HCT116 (cell line): Measurements from ENCODE around the gene CXorf49B. TPM values are rescaled to one million over a fixed set of nuclear protein-coding genes. Genes with fewer than 3 reads are reported as not detected.
"Not testable (repeated sequence)": the region's sequence is repeated elsewhere in the genome, so short reads cannot be mapped to it uniquely, and the experiment has no call there.

ENCODE experiments used
- ATAC-seq: fragments of 200-7000 bp; cut with Tn5 transposase; 2 replicates; pipeline ENCODE4 v1.9.1; 2020; ENCODE audit warnings: mild to moderate bottlenecking, moderate library complexity
- BruUV-seq: library from RNA; stranded (reverse); fragments of 400-500 nt; replicated peaks from 2 replicates; lab custom pipeline; 2021; lab: Mats Ljungman, UMichigan
- CTCF ChIA-PET: fragments of 300-600 bp; sonication (Branson Sonifier 250); formaldehyde crosslinking; loops from one replicate; lab custom pipeline; 2021; ENCODE audit warnings: antibody characterized with exemption; lab: Charles Lee
- POLR2A ChIA-PET: fragments of 300-600, 350-600 bp; sonication (Branson Sonifier 250); formaldehyde crosslinking; loops from one replicate; lab custom pipeline; 2021; ENCODE audit warnings: antibody characterized with exemption; lab: Charles Lee
- RAD21 ChIA-PET, 2 experiments: fragments of 300-600 bp; sonication (Branson Sonifier 250); formaldehyde crosslinking; loops; one replicate each; lab custom pipeline; 2023; ENCODE audit warnings: low total read pairs in 2 of 2; ENCODE audit not compliant: uncharacterized antibody in 2 of 2, unreplicated experiment in 2 of 2, low non-redundant PET in 1 of 2; lab: Charles Lee
- DNase-seq: peaks from one replicate; pipeline ENCODE4 v3.0.0-alpha.2; 2010; ENCODE audit warnings: low read depth, low spot score
- H2AFZ ChIP-seq: fragments of 200-600 bp; shearing (Covaris generic), sonication (generic); 2 replicates; pipeline ENCODE4 v1.6.1; 2017; ENCODE audit warnings: low read depth, mixed run types, mixed read lengths, antibody characterized with exemption, low read length; ENCODE audit not compliant: poor library complexity, severe bottlenecking
- H3K27ac ChIP-seq: 2 replicates; pipeline ENCODE4 v1.5.1; 2012; ENCODE audit warnings: low read depth, low read length
- H3K27me3 ChIP-seq: fragments of 200-600 bp; sonication (generic); 2 replicates; pipeline ENCODE4 v1.6.1; 2016; ENCODE audit warnings: mixed run types, low read length, mixed read lengths; ENCODE audit not compliant: insufficient read depth
- H3K36me3 ChIP-seq, 2 experiments: fragments of 200-500 bp in 1 of 2; fragments of 200-600 bp in 1 of 2; sonication (Bioruptor generic) in 1 of 2; sonication (generic) in 1 of 2; 2 replicates each; pipeline versions ENCODE4 v1.5.1 to v1.6.1; 2014 to 2016; ENCODE audit warnings: low read length in 2 of 2, inconsistent platforms in 1 of 2, mixed read lengths in 1 of 2, mixed run types in 1 of 2; ENCODE audit not compliant: insufficient read depth in 2 of 2, control insufficient read depth in 1 of 2
- H3K4me1 ChIP-seq, 2 experiments: fragments of 200-600 bp in 1 of 2; sonication (generic) in 1 of 2; 2 replicates each; pipeline versions ENCODE4 v1.5.1 to v1.6.1; 2012 to 2017; ENCODE audit warnings: low read length in 2 of 2, inconsistent platforms in 1 of 2, mild to moderate bottlenecking in 1 of 2, mixed read lengths in 1 of 2, mixed run types in 1 of 2, moderate library complexity in 1 of 2; ENCODE audit not compliant: insufficient read depth in 2 of 2, control insufficient read depth in 1 of 2
- H3K4me2 ChIP-seq: fragments of 200-600 bp; sonication (generic); 2 replicates; pipeline ENCODE4 v1.6.1; 2017; ENCODE audit warnings: mixed run types, low read length, mixed read lengths
- H3K4me3 ChIP-seq, 2 experiments: fragments of 200-600 bp in 1 of 2; sonication (generic) in 1 of 2; replicated peaks in 1 of 2; 2 replicates each; pipeline ENCODE4 v1.5.1; 2011 to 2016; ENCODE audit warnings: low read length in 2 of 2, control low read depth in 1 of 2, low read depth in 1 of 2, mild to moderate bottlenecking in 1 of 2, mixed read lengths in 1 of 2, mixed run types in 1 of 2
- H3K79me2 ChIP-seq: fragments of 200-600 bp; sonication (generic); 2 replicates; pipeline ENCODE4 v1.6.1; 2017; ENCODE audit warnings: mild to moderate bottlenecking, mixed run types, low read length, moderate library complexity, mixed read lengths; ENCODE audit not compliant: insufficient read depth
- H3K9ac ChIP-seq: fragments of 200-600 bp; sonication (generic); 2 replicates; pipeline ENCODE4 v1.6.1; 2016; ENCODE audit warnings: low read length, mixed read lengths
- H3K9me2 ChIP-seq: fragments of 200-600 bp; sonication (generic), shearing (Covaris generic); 2 replicates; pipeline ENCODE4 v1.6.1; 2017; ENCODE audit warnings: mixed run types, mild to moderate bottlenecking, moderate library complexity; ENCODE audit not compliant: insufficient read depth
- H3K9me3 ChIP-seq, 2 experiments: fragments of 200-500 bp in 1 of 2; fragments of 200-600 bp in 1 of 2; sonication (Bioruptor generic) in 1 of 2; sonication (generic) in 1 of 2; 2 replicates each; pipeline ENCODE4 v1.6.1; 2014 to 2017; ENCODE audit warnings: low read length in 2 of 2, mixed read lengths in 2 of 2, inconsistent platforms in 1 of 2, low read depth in 1 of 2, mild to moderate bottlenecking in 1 of 2, mixed run types in 1 of 2, moderate library complexity in 1 of 2; ENCODE audit not compliant: control insufficient read depth in 1 of 2, insufficient read depth in 1 of 2
- H4K20me1 ChIP-seq: fragments of 200-600 bp; sonication (generic), shearing (Covaris generic); 2 replicates; pipeline ENCODE4 v1.6.1; 2017; ENCODE audit warnings: mixed run types, mild to moderate bottlenecking, moderate library complexity; ENCODE audit not compliant: insufficient read depth
- CTCF ChIP-seq, 3 experiments: fragments of 200-600 bp in 1 of 3; sonication (generic) in 1 of 3; IDR thresholded peaks in 2 of 3; conservative IDR thresholded peaks in 1 of 3; 2 replicates each; pipeline ENCODE4 v1.5.1; 2012 to 2017; ENCODE audit warnings: low read depth in 2 of 3, low read length in 2 of 3, antibody characterized with exemption in 1 of 3, borderline replicate concordance in 1 of 3, control low read depth in 1 of 3, mild to moderate bottlenecking in 1 of 3, mixed read lengths in 1 of 3, mixed run types in 1 of 3, moderate library complexity in 1 of 3; ENCODE audit not compliant: insufficient read depth in 1 of 3
- ELF1 ChIP-seq: IDR thresholded peaks from 2 replicates; pipeline ENCODE4 v1.6.1; 2012; ENCODE audit warnings: low read depth, borderline replicate concordance
- POLR2A ChIP-seq: IDR thresholded peaks from 2 replicates; pipeline ENCODE4 v1.7.0; 2011; ENCODE audit warnings: borderline replicate concordance; ENCODE audit not compliant: insufficient read depth, insufficient read length; ENCODE audit errors: extremely low read depth
- SRF ChIP-seq: IDR thresholded peaks from 2 replicates; pipeline ENCODE4 v1.6.1; 2012; ENCODE audit warnings: low read depth
- TCF7L2 ChIP-seq: IDR thresholded peaks from 2 replicates; pipeline ENCODE4 v1.7.0; 2011; ENCODE audit warnings: borderline replicate concordance, inconsistent platforms; ENCODE audit not compliant: insufficient read depth, insufficient read length; ENCODE audit errors: extremely low read depth
- intact Hi-C: fragments of 100-400 bp; cut with micrococcal nuclease; formaldehyde crosslinking; loops from 2 replicates; pipeline ENCODE4 v1.10.0; 2022
- total RNA-seq: library from RNA; stranded (reverse); gene quantifications from one replicate; pipeline ENCODE4 v1.2.1, GENCODE V29; 2021; ENCODE audit not compliant: unreplicated experiment
- TF ChIP-seq, protein P1 (sequence below): IDR thresholded peaks from 2 replicates; pipeline ENCODE4 v1.6.1; 2012

Gene CXorf49B
- total RNA-seq, 1 experiment from 2014 or later: not detected

DNA sequence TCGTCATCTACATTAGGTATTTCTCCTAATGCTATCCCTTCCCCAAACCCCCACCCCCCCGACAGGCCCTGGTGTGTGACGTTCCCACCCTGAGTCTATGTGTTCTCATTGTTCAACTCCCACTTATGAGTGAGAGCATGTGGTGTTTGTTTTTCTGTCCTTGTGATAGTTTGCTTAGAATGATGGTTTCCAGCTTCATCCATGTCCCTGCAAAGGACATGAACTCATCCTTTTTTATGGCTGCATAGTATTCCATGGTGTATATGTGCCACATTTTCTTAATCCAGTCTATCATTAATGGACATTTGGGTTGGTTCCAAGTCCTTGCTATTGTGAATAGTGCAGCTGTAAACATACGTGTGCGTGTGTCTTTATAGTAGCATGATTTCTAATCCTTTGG lies 43.3 kb downstream of the CXorf49B start:
- H3K9ac ChIP-seq, H3K36me3 ChIP-seq, H3K27me3 ChIP-seq, POLR2A ChIA-PET, H3K4me1 ChIP-seq, H3K27ac ChIP-seq, BruUV-seq, ATAC-seq, intact Hi-C loops, H3K9me2 ChIP-seq, RAD21 ChIA-PET, DNase-seq, H3K79me2 ChIP-seq, CTCF ChIA-PET, H4K20me1 ChIP-seq, H3K4me2 ChIP-seq, H2AFZ ChIP-seq, H3K4me3 ChIP-seq, H3K9me3 ChIP-seq: not testable (repeated sequence)

DNA sequence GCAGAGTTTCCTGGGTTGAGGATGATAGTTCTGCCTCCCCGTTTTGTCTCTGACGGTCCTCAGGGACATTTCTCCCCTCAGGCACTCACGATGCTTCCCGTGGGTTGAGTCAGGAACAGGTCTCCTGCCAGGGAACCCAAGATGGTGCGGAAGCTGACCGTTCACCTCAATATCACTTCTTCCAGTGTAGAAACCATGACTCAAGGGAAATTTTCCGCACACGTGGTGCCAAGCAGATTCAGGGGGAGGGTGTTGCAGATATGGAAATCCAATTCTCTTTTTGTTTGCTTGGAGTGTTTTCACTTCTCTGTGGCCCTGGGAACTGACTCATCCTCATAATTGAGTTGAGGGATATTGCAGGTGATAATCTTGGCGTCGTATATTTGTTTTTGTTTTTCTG lies 46.7 kb downstream of the CXorf49B start:
- H3K27ac ChIP-seq: no peak overlapping the region

More for the DNA sequence above, 46.7 kb downstream of the CXorf49B start:
- no peaks in the 10 kb centered on the region for H3K4me1 ChIP-seq
- no peak for DNase-seq
- TF ChIP-seq TCF7L2 (no peak), ELF1 (no peak), CTCF (IDR thresholded peaks at IDR 0.05 in 2 of 3, conservative IDR thresholded peaks at IDR 0.05 in 1 of 3; ENCODE audit: borderline replicate concordance in 1 of 3, insufficient read depth in 1 of 3, low read depth in 2 of 3, low read length in 2 of 3) (no peak), POLR2A (no peak), SRF (no peak)
- TF ChIP-seq, protein P1, sequence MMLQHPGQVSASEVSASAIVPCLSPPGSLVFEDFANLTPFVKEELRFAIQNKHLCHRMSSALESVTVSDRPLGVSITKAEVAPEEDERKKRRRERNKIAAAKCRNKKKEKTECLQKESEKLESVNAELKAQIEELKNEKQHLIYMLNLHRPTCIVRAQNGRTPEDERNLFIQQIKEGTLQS: no peak
- no peaks in the 10 kb centered on the region for H3K9me3 ChIP-seq
- no peaks in the 10 kb centered on the region for H3K9me2 ChIP-seq
- H3K79me2 ChIP-seq: no peaks in the 10 kb centered on the region
- ChIA-PET POLR2A (no interaction called here), RAD21 (no interaction called here), CTCF (no interaction called here)
- BruUV-seq: no TSS peak
- no peak for ATAC-seq
- no peak overlapping the region for H3K9ac ChIP-seq
- intact Hi-C loops: no loop called here
- no peaks in the 10 kb centered on the region for H4K20me1 ChIP-seq
- no peak overlapping the region for H3K4me3 ChIP-seq
- no peaks in the 10 kb centered on the region for H3K27me3 ChIP-seq
- H3K4me2 ChIP-seq: no peak overlapping the region
- H2AFZ ChIP-seq: no peak overlapping the region
- H3K36me3 ChIP-seq: no peaks in the 10 kb centered on the region
